HG03558 (cell line): Measurements from ENCODE around the gene GDF7.
A peak's percentile ranks its signal among the peaks of the same experiment; 100 is the strongest.

ENCODE experiments used
- ATAC-seq: cut with Tn5 transposase; IDR thresholded peaks from one replicate; pipeline ENCODE4 v1.9.1; 2021; ENCODE audit warnings: moderate number of reproducible peaks; ENCODE audit not compliant: unreplicated experiment; ENCODE audit errors: extremely low read depth

Gene GDF7

GRCh38 chr2:20671036-20671735 lies 4.2 kb downstream of the GDF7 start:
- no peak for ATAC-seq

DNA sequence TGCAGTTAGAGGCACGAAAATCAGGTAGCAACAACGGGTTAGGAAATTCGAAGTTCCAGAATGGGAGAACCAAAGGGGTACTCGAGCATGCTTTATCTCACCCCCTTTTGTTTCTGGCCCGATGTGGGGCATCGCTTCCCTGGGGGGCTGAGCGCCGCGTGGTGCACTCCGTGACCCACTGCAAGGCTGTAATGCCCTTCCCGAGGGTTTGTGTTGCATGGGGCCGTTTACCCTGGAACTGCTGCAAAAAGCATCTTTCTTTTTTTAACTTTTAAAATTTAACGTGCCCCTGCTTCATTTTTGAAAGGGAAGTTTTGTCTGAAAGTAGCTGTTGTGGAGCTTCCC lies 4.8 kb downstream of the GDF7 start:
- ATAC-seq, result no peak

DNA sequence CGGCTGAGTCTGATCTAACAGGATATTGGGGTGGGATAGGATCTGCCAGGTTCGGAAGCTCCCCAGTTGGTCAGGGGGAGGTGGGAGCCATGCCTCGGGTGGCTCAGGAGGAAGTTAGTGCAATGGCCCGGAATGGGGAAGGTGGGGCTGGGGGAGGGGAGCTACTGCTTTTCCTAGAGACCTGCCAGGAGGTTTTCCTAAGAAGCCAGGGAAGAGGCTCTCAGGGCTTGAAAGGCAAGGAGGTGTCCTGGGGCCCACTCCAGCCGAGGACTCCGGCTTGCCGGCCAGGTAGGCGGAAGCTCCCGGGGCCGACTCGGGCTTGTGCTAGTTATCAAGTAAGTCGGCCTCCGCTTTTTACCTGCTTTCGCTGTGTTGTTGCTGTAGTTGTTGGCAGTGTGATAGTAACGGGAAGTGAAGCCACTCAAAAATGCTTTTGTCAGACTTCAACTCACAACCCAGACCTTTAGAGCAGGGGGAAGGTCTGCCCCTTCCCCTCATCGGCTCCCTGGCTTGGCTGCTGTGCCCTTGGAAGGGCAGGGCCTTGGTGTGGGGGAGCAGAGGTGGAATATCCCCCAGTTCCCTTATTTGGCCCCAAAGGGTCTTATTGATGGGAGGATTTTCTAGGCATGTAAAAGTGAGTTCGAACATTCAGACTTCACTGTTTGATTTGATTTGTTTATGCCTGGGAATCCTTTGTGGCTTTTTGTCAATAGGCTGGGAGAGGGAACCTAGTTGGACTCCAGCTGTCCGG lies 5.4 kb downstream of the GDF7 start:
- ATAC-seq, result no peak

DNA sequence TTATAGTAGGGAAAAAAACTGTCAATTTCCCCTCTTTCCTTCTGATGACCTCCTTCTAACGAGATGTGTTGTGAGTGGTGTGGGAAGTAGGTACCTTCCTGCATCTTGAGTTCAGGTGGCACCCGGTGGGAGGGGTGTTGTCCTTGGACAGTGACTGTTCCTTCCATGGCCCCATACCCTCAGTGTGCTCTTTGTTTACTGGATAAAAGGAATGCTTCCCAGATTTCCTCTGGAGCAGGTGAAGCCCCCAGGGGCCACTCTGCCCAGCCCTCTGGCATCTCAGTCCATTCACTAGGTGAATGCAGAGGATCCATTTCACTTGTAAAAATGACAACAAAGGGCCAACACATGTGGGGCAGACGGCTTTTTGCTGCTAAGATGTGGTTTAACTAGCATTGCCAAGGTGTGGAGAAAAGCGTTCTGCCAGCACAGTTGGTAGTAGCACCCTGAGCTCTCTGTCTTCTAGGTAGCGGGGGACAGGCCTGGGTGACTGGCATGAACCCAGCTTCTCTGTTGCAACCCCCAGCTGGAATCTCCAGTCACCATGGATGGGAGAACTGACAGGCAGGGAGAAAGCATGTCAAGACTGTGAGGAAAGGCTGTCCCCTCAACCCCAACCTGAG lies 6.9 kb downstream of the GDF7 start:
- ATAC-seq, result no peak

DNA sequence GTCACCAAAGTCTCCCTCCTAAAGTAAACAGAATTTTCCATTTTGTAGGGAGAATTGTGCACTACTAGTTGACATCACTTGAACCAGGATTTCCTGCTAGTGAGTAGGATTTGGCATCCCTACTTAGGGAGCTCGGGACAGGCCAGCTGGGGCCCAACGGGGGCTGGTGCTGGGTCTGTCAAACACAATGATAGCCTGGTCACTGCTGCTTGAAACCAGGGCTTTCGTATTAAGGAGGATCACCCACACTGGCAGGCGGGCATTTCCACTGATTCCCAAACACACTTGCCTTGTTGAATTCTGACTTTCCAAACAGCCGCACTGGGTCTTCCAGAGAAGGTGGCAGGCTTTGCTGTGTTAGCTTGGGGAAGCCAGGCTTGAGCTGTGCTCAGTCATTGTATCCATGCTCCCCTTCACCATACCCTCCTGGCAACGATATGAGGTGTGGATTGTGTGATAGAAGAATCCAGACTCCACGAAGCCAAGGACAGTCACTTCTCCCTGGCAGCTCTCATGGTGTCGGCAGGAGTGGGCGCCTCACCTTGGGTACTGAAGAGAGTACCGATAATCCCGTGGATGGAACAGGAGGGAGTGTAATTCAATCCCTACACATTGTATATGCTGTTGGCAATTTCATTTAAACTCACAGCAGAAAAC lies 7.5 kb downstream of the GDF7 start:
- ATAC-seq, result no peak

GRCh38 chr2:20674974-20675679 lies 8.2 kb downstream of the GDF7 start:
- ATAC-seq, result no peak

- peak; percentile 61 for ATAC-seq
These were observed 8.9 kb downstream of the GDF7 start for GRCh38 chr2:20675701-20676352.

GRCh38 chr2:20676353-20677215 lies 9.6 kb downstream of the GDF7 start:
- peak; percentile 32 for ATAC-seq

DNA sequence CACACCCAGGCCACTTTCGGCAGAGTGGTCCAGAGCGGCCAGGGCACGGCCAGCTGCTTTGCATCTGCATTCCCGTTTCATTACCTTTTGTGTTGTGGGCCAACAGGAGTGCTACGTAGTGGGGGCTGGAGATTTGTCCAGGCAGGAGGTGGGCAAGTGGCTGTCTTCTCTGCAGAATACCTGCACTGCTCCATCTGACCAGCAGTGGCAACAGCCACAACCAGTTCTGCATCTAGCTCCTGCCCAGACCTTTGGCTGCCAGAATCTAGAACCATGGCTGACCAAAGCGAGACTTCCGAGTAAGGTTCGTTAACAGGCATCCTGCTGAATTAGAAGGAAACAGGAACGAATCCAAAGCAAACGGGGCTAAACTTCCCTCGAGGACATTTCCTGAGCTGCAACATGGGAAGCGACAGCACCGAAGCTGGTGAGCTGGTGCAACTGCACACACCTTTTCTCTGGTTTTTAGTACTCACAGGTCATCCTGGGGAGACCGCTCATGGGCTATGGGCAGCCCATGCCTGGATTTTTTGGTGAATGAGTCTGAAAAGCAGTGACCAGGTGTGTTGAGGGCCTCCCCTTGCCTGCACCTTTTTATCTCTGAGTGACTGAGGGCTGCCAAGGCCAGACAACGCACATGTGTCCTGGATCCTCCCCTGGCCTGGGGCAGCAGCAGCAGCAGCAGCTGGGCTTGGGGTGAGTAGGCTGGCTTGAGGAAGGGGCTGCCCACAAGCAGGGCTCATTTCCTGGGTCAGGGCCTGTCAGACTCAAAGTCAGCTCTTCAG lies 10.5 kb downstream of the GDF7 start:
- no peak for ATAC-seq

GRCh38 chr2:20678086-20678395 lies 11.1 kb downstream of the GDF7 start:
- no peak for ATAC-seq

DNA sequence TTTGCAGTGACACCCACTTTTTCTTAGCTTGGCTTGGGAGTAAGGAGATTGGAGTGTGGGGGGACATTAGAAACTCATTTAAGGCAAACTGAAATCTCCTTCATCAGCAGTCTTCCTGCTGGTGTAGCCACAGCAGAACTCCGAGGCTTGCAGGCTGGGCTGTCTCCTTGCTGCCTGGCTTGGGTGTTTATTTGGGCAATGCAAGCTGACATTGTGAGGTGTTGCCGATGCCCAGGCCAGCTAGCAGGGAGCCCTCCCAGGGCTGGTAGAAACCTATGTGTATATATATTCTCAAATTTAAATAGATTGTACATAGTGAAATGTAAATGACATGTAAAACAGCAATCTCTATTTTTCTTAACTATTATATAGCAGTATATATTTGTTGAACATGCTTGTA lies 11.8 kb downstream of the GDF7 start:
- no peak for ATAC-seq

DNA sequence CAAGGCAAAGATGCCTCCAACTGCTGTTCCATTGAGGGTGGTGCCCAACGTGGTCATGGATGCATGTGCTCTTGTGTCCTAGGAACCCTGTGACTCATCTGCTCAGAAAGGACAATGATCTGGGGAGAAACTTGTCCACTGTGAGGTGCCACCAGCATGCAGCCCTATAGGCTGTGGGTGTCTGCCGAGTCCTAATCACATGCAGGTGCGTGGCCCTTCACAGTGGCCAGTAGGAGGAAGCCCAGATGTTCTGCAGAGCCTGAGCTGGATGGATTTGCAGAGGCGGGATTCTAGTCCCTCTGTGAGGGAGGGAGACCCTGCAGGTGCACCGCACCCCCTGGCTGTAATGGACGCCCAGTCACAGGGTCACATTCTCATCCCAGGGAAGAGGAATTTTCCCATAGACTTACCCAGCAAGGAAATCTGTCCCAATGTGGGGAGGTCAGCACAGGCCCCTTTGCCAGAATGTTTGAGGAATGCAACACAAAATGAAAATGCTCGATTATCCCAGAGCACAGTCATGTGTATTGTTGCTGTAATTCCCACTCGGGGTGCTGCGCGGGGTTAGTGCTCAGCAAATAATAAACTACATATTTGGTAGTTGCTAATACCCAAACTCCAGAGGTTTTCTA lies 13.9 kb downstream of the GDF7 start:
- no peak for ATAC-seq

DNA sequence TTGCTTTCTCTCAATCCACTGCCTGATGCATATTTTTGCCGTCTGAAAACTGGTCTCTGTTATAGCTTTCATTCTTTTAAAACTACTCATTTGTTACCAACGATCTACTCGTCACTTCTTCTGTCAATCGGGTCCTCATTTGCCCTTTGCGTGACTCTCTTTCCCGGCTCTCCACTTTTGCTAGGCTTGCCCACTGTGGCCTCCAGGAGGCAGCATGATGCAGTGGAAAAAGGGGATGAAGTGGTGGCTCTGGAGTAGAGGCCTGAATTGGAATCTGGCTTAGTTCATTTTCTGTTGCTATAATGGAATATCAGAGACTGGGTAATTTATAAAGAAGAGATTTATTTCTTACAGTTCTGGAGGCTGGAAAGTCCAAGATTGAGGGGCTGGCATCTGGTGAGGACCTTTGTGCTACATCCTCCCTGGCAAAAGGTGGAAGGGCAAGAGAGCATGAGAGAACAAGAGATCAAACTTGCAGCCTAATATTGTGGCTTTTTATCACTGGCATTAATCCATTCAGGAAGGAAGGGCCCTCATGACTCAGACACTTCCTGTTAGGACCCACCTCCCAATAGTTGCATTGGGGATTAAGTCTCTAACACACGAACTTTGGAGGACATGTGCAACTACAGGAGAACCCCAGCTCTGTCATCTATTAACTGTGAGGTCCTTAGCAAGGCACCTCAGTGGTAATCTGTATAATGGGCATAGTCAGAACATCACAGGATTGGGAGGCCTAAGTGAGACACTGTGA lies 15.4 kb downstream of the GDF7 start:
- no peak for ATAC-seq

GRCh38 chr2:20684581-20685063 lies 17.7 kb downstream of the GDF7 start:
- no peak for ATAC-seq

GRCh38 chr2:20687260-20687832 lies 20.4 kb downstream of the GDF7 start:
- ATAC-seq, result no peak

DNA sequence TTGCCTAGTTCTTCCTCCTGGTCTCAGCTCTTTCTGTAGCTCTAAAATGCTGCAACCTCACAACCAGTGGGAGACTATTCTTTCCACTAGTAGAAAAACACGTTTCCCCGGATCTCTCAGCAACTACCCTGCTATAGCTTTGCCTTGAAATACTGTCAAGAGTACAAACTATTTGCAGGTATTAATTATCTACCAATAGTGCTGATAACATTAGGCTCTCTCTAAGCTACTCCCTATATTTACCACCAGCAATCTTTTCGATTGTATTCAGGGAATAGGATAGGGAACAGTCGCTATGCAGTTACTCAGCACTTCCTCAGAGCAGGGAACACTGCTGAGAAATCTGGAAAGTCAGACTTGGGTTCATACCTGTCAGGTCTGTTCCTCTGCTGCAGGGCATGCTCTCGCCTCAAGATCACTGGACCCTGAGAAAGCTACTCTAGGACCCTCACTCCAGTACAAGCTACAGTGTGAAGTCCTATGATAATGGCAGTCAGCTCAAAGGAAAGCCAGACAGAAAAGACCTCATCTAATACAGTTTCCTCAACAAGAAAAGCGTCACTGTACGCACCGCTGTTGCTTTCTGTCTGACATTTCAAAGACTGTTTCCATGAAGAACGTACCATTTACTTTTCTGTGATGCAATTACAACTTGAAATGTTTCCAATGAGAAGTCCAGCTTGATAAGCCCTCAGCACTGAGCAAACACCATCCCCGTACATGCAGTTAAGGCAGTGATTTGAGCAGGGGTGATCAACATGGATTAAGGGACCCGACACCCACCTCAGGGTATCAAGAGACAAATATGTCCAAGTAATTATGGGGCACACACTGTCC lies 22.7 kb downstream of the GDF7 start:
- no peak for ATAC-seq
